Muscle of arm (tissue), 12 donors: Measurements from ENCODE around the gene SLC35F3. TPM values are rescaled to one million over a fixed set of nuclear protein-coding genes. Genes with fewer than 3 reads are reported as not detected.
"Not testable (repeated sequence)": the region's sequence is repeated elsewhere in the genome, so short reads cannot be mapped to it uniquely, and the experiment has no call there.

Source experiments
- DNase-seq: peaks from one replicate; pipeline ENCODE4 v3.0.0-alpha.2; 2013
- polyA plus RNA-seq, 12 donors: library from polyadenylated mRNA; unstranded; fragments of 120-200 nt; gene quantifications; one replicate each; pipeline ENCODE4 v1.2.1, GENCODE V29; 2013; ENCODE audit not compliant: insufficient read length in 12 of 12

Gene SLC35F3
- polyA plus RNA-seq, 12 donors, result 0.30 to 0.93 (median 0.47) TPM; not detected in 2

DNA sequence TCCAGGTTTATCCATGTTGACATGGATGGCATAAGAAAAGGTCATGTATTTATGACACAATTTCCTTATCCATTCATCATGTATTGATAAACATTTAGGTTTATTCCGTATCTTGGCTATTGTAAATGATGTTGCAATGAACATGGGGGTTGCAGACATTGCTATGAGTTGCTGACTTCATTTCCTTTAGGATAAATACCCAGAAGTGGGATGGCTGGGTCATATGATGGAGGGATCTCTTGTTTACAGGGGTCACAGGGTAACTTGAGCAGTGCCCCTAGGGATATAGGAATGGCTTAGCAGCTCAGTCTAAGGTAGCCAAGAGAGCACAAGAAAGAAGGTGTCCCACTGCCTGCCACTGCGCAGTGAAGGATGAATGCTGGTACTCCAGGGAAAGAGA, 239.2 kb downstream of the SLC35F3 start:
- no peak for DNase-seq

DNA sequence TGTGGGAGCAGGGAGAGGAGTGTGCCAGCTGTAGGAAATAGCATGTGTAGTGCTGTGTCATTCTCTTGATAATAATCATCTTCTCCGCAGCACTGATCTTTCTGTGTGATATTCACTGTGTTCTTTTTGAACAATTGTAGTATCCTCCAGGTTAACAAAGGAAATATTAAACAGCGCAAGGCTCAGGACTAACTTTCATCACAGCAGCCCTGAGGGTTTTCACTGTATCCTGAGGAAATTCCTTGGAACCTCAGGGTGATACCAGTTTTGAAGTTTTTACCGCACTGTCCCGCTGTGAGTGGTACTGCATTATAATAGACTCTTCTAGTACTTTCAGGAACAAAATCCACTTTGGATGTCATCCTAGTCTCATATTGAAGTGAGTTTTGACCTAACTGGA, 240.4 kb downstream of the SLC35F3 start:
- no peak for DNase-seq

DNA sequence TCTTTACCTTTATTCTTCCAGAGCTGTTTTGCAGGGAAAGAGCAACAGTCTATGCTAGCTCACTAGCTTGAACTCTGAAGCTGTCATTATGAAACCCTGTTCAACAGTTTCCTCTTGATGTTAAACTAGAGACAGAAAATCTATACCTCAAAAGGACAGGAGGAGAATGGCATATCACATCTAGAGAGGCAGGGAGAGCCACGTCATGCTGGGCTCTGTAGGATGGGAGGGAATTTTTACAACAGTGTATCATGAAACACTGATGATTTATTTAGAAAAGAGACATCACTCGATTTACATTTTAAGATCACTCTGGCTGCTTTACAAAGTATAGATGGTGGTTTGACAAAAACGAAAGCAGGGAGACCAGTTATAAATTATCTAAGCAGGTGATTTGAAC, 243.9 kb downstream of the SLC35F3 start:
- no peak for DNase-seq

DNA sequence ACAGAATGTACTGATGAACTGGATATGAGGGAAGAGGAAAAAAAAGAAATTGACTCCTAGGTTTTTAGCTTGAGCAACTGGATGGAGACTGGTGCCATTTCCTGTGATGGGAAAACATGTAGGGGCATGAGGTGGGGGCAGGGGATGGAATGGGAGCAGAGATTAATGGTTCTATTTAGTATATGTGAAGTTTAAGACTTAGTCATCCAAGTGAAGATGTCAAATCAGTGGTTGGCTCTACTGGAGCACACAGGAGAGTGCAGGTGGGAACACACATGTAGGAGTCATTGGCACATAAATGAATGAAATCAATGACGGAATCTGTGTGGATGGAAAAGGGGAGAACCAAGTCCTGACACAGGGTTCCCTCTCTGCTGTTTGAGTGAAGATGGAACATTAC, 244.3 kb downstream of the SLC35F3 start:
- no peak for DNase-seq

DNA sequence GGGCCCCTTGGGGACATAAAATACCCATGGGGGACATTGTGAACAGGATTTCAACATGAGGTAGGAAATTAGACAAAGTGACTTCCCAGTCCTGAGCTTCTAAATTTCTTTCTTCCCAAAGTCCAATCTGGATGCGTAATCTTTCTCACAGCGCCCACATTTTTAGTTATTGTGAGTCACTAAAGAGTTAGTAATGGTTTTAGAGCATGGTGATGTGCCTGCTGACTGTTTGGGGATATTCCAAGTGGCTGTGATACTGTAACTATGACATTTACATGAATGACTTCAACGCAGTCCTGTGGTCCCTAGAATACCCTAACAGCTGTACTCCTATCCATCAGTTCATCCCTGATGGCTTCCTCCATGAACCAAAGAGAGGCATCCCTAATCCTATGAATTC, 244.7 kb downstream of the SLC35F3 start:
- DNase-seq, result no peak

DNA sequence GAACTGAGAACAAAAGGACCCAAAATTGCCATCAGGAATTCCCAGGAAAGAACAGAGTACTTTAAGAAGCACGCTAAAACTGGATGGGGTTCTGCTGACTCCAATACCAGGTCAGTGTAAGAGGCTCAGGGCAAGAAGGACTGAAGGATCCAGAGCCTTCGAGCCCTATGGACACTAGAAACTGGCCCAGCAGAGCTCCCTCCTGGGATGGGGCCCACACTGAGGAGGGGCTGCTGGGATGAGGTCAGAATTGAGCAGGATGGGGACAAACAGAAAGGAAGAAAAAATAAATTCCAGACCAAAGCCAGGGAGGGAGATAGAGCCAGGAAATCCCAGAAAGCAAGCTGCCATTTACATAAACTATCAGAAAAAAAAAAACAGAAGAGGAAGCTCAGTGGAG, 246.4 kb downstream of the SLC35F3 start:
- no peak for DNase-seq

DNA sequence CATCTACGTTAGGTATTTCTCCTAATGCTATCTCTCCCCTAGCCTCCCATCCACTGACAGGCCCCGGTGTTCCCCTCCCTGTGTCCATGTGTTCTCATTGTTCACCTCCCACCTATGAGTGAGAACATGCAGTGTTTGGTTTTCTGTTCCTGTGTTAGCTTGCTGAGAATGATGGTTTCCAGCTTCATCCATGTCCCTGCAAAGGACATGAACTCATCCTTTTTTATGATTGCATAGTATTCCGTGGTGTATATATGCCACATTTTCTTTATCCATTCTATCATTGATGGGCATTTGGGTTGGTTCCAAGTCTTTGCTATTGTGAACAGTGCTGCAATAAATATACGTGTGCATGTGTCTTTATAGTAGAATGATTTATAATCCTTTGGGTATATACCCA, 247.9 kb downstream of the SLC35F3 start:
- not testable (repeated sequence) for DNase-seq

DNA sequence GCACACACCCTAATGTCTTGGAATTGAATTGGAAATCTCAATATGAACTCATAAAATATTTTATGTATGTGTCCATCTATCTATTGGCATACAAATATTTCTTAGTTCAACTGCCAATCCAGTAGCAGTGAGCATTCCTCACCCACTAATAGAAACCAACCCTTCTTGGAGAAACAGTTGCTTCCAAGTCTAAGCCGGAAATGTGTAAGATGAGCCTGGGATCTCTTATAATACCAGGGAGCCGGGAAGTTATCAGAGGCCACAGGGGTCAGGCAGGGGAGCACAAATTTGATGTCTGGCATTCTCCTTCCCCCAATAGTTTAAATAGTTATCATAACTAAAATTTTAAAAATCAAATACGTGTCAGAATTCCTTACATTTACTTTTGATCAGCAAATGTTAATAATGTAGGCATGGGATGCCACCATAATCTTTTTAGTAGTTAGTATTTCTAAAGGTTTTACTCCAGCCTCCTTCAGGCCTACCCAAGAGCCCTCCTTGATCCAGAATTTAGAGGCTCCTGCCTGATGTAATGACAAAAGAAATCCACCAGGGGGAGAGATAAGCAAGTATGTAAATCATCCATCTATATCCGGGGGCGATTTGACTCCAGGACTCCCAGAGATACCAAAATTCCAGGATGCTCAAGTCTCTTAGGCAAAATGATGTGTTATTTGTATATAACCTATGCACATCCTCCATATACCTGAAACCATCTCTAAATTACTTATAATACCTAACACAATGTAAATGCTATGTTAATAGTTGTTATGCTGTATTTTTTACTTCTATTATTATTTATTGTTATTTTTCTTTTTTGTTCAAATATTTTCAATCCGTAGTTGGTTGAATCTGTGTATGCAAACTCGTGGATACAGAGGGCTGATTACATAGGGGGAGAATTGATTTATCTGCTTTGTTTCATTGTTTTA, 250.1 kb downstream of the SLC35F3 start:
- DNase-seq, result peak; percentile 41

DNA sequence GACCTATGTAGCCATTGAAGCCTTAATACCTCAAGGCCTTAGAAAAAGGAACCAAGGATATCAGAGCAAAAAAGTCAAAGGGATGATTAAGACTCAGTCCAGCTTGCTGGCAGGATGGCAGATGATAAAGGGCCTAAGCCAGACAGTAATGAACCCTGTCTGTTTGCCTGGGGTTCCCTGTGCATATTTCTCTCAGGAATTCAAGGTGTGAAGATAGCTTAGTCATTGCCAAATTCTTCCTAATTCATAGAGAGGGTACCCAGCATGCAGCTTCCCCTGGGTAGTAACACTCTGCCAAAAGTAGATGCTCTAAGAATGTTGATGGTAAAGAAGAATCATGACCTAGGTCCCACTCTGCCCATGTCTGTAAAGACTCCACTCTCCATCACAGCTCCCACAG, 258.2 kb downstream of the SLC35F3 start:
- DNase-seq, result no peak

DNA sequence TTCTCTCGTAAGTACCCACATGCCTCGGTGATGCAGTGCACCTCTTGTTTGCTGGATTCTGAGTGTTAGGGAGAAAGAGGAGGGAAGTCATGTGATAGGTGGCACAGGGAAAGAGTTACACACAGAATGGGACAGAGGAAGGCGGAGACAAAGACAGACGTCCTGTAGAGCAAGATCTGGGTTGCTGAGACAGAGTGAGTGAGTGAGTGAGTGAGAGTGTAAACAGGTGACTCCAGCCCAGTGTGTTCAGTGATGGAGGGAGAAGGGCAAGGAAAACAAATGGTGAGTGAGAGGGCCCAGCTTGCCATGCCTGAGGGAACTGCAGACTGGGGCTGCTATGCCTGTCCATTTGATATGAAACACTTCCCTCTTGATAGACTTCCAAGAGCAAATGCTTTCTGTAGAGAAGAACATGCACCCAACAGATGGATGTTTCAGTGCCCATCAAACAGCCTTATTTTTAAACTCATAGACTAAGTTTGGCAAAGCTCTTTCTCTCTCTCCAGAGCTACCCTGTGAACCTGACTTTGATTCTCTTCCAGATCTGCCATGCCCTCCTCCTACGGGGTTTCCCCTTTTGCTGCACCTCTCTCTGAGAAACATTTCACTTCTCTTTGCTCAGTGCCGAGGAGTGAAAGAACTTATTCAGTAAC, 258.9 kb downstream of the SLC35F3 start:
- DNase-seq, result no peak

DNA sequence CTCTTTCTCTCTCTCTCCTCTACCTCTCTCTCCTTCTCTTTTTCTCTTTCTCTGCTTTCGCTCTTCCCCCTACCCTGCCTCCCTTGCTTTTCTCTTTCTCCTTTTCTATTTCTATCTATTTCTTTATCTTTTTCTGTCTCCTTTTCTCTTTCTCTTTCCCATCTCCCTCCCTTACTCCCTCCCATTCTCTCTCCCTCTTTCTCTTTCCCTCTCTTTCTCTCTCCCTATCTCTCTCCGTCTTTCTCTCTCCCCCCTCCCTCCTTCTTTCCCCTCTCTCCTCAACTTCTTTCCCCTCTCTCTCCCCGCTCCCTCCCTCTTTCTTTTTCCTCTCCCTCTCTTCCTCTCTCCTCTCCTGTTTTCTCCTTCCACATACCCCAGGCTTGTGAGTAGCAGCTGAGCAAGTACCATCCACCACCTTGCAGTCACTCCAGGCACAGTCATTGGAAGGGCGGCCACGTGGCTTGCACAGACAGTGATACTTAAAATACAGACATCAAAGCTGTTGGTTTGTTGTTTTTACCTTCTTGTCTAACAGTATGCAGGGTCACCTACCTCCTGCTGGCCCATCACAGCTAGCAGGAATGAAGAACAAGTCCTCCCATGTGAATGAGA, 259.7 kb downstream of the SLC35F3 start:
- no peak for DNase-seq

DNA sequence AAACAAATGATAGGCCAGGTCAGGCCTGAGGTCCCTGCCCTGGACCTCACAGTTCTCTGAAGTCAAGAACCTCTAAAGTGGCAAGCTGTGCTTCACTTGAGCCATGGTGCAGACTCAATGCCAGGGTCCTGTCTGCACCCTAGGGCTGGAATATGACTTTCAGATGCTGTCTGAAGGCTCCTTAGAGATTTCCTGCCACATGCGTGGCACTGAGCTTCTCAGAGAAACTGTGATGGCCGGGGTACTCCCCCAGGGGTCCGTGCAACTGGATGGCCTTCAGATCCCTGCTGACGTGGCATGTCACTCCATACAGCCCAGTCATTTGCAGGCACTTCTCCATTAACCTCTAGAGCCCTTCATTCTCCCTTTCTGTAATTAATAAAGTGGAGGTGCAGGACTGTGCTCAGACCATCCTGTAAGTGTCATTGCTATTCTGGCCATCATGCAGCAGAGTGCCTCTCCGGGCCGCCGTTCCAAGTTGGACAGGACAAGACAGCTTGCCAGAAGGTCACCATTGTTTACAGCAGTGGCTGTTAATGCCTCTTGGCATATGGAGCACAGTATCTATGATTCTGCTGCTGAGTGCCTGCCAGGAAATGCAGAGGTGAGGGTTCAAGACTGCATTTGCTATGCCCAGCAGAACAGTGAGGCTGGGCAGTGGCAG, 263.7 kb downstream of the SLC35F3 start:
- DNase-seq, result no peak

DNA sequence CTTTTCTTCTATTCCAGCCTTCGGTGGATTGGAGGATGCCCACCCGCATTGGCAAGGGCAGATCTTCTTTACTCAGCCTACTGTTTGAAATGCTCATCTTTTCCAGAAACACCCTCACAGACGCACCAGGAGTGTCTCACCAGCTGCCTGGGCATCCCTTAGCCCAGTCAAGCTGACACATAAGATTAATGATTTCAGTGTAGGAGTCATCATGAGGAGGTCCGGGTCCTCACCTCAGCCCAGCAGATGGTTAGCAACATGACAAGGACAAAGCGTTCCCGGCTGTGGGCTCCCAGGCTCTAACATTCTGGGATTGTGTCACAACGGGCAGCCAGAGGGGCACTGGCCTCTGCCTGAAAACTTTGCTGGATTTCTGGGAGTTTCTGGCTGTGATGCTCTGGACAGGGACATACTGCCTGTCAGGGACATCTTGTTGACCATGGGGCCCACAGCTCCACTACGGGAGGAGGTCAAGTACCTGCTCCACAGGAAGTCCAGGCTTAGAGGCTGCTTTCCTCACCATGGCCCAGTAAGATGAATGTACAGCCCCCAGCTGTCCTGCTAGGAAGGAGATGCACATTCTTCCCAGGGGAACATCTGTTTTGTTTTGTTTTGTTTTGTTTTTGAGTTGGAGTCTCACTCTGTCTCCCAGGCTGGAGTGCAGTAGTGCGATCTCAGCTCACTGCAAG, 264.8 kb downstream of the SLC35F3 start:
- no peak for DNase-seq

DNA sequence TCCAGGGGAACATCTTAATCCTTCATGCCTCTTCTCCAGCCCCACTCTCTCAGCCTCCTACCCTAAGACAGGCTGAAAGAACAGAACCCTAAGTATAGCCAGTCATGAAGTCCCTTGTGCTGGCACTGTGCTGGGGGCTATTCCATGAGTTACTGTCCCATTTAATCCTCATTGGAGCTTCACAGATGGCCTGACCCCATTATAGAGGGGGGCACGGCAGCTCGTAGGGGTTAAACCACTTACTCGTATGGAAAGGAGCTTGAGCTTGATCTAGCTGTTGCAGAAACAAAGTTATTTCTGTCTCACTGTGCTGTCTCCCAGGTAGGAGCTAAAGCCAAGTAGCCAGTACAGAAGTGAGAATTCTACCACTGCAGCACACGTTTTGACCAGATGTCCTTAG, 265.6 kb downstream of the SLC35F3 start:
- DNase-seq, result no peak

DNA sequence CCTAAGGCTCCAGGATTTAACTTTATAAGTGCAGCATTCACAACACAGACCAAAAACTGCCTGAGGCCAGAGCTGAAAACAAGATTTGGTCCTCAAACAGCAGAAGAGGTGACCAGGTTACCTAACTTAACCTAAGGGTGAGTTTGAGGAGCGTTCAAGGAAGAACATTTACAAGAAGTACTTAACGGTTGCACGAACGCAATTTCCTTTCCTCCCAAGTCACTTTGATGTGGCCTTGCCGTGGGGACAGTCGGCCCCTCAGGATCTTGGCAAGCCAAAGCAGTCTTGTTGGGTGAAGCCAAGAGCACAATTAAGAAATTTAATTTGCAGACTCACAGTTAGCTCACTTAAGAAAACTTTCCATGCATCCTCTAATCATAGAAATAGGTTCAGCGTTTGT, 266.1 kb downstream of the SLC35F3 start:
- no peak for DNase-seq

DNA sequence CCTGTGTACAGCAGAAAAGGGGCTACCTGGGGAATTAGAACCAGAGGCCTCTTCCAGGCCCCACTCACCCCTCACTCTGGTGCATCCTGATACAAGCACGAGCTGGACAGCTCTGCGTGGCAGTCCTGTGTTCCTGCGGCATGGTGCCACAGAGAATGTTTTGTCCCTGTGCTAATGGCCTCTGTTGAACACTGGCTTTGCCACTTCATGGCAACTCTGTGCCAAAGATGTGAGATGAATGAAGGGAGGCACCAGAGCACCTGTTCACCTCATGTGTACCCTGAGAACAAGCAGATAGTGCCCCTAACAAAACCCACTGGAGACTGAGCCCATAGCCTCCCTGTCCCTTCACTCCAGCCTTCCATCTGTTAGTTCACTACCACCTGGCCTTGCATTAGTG, 269.5 kb downstream of the SLC35F3 start:
- no peak for DNase-seq

DNA sequence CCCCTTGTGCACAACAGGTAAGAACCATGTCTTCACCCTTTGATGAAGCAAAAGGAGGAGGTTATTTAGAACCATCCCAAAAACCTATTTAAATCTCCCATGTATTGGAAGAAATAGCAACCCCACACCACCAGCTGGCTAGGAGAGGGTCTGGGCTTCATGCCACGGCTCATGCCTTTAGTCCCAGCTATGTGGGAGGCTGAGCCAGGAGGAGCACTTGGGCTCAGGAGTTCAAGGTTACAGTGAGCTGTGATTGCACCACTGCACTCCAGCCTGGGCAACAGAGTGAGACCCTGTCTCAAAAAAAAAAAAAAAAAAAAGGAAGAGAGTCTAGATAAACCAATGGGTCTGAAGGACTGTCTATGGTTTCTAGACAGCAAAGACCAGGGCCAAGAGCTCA, 270.9 kb downstream of the SLC35F3 start:
- no peak for DNase-seq

DNA sequence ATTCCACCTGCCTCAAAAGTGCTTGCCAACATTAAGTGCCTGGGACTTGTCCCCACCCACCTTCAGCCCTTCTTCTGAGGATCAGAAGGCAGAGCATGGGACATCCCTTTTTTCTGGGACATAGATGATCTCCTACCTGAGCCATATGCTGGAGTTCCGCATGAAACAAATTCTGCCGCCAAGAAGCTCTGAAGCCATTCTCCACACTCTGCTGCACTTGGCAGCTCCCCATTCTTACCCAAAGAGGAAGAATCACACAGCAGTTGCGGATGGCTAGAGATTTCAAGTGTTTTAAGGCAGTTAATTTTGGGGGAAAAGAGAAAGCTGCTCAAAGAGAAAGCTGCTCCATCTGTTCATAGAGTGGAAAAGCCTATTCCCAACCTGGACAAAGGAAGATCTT, 271.5 kb downstream of the SLC35F3 start:
- DNase-seq, result no peak

DNA sequence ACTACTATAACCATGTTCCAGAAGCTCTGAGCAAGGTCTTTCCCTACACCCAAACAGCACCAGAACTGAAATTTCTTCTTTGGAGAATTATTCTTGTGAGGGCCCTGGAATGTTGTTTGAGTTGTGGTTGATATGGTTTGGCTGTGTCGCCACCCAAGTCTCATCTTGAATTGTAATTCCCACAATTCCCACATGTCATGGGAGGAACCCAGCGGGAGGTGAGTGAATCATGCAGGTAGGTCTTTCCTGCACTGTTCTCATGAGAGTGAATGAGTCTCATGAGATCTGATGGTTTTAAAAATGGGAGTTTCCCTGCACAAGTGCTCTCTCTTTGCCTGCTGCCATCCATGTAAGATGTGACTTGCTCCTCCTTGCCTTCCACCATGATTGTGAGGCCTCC, 272.4 kb downstream of the SLC35F3 start:
- DNase-seq, result not testable (repeated sequence)

DNA sequence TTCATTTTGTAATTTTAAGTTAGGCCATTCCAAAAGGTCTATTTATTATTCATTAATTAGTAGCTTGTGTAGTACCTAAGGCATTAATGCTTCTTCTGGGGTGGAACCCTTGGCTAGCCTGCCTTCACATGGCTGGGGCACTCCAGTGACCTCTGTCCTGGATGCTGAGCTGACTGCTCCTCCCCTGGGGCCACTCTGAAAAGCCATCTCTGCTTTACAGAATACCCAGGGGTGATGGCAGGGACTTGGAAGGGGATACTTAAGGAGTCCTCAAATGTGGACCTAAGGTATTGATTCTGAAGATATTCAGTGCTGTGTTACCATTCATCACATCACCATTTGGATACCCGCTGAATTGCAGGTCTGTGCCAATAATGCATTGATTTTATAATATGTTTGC, 281.0 kb downstream of the SLC35F3 start:
- DNase-seq, result no peak

DNA sequence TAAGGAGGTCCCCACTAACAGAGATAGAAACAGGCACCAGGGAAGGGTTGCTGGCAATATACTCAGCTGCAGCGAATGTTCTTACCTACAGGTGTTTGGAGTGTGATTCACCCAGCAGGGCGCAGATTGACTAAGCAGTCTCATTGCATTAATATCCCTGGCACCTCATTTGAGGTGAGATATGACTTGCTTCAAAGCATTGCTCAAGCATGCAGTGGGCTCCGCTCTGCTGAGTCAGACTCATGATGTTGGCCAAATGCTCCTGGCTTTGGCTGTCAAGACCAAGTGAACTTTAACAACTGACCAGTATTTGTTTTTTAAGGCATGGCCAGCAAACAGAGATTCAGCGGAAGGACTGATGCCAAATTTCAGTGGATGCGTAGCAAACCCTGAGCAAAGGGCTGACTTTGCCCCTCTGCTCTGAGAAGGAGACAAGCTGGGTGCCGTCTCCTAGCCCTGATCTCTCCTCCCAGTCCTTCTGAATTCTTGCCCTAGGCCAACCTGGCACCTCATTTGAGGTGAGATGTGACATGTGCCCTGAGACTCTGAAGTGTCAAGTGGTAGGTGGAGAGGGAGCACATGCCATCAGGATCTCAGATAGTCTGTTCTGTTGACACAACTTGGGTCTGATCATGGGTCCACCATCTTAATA, 281.7 kb downstream of the SLC35F3 start:
- DNase-seq, result no peak
